Peyer's patch (tissue), 4 donors: ENCODE measurements around the gene KCNE2.
"Not testable (repeated sequence)": the region's sequence is repeated elsewhere in the genome, so short reads cannot be mapped to it uniquely, and the experiment has no call there.

Source experiments
- CTCF ChIP-seq, 6 experiments: fragments of 450-650 bp in 4 of 6; fragments of 200-600 bp in 2 of 6; sonication (generic) in 1 of 6; IDR thresholded peaks; one replicate each; pipeline ENCODE4 v1.5.1; 2017 to 2019; ENCODE audit warnings: antibody characterized with exemption in 6 of 6, mild to moderate bottlenecking in 3 of 6, moderate library complexity in 1 of 6
- POLR2A ChIP-seq, 2 donors: fragments of 450-650 bp; IDR thresholded peaks; one replicate each; pipeline ENCODE4 v1.5.1; 2017; ENCODE audit warnings: antibody characterized with exemption in 2 of 2, mild to moderate bottlenecking in 2 of 2, moderate library complexity in 2 of 2

- not testable (repeated sequence) for TF ChIP-seq CTCF, POLR2A (IDR thresholded peaks at IDR 0.05)
Observed at GRCh38 chr21:34400522-34400921, 36.7 kb downstream of the KCNE2 start.
